ENCODE measurements around the gene IFI16. TPM values are rescaled to one million over a fixed set of nuclear protein-coding genes. Genes with fewer than 3 reads are reported as not detected.
"Not testable (repeated sequence)": the region's sequence is repeated elsewhere in the genome, so short reads cannot be mapped to it uniquely, and the experiment has no call there.

Gene IFI16
- total RNA-seq, 8 experiments from 2014 or later: 16.1 to 179 (median 40.5) TPM

- in situ Hi-C loops (cut with MboI; ENCODE audit: low pct_unique_long_range_greater_than_20kb in 2 of 9, low sequenced_read_pairs in 9 of 9, unreplicated experiment in 9 of 9): loop anchor here in 1 of 9 experiments (10.0 kb wide), 1 partner anchor 64 kb away; the partner anchor contains the start of gene AIM2
- Histone ChIP-seq H3K4me1 (replicated peaks in 1 of 2) (peaks cover 27 to 30% of the 10 kb centered on the region in 2 donors), H3K27ac (peak overlapping the region; percentile 3 to 13), H3K4me3 (peak overlapping the region; percentile 9 to 35 (median 13))
- WGBS, 10 experiments: 0 to 85% (median 56%) methylated on average over 2 to 5 of the region's 5 CpGs
- no peak for ATAC-seq (replicated peaks in 6 of 8)
These were observed 684 bp downstream of the IFI16 start for GRCh38 chr1:159010391-159010790.

DNA sequence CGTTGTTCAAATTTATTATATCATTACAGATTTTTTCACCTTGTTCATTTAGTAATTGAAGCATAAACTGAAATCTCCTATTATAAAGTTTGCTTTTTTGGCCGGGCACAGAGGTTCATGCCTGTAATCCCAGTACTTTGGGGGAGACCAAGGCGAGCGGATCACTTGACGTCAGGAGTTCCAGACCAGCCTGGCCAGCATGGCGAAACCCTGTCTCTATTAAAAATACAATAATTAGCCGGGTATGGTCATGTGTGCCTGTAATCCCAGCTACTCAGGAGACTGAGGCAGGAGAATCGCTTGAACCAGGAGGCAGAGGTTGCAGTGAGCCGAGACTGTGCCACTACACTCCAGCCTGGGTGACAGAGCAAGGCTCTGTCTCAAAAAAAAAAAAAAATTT lies 1.3 kb downstream of the IFI16 start:
- 0 to 100% (median 68%) methylated on average over 1 to 9 of the region's 9 CpGs for WGBS, 10 experiments
- Histone ChIP-seq H3K4me3 (peak overlapping the region in 3 of 5 donors; percentile 13 to 35 (median 31)), H3K4me1 (replicated peaks in 1 of 2) (peaks cover 21 to 24% of the 10 kb centered on the region in 2 donors)
- ATAC-seq (replicated peaks in 6 of 8); H3K27ac ChIP-seq: not testable (repeated sequence)
- in situ Hi-C loops (cut with MboI; ENCODE audit: low pct_unique_long_range_greater_than_20kb in 2 of 9, low sequenced_read_pairs in 9 of 9, unreplicated experiment in 9 of 9): loop anchor here in 1 of 9 experiments (10.0 kb wide), 1 partner anchor 64 kb away; the partner anchor contains the start of gene AIM2

DNA sequence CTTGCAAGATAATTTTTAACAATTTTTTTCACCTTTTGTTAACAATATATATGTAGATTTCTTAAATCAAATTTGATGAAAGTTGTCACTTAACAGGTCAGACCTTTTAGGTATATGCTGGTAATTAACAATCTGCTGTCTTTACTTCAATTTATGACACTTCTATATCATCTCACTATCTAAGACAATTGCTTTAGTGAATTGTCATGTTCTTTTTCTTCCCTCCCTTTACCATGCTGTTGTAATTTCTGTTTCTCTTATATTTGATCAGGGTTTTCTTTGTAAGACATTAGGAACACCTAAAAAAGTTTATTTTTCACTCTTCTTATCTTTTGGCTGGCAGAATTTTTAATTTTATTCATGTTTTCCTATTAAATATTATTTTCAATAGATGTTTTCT lies 2.0 kb downstream of the IFI16 start:
- in situ Hi-C loops (cut with MboI; ENCODE audit: low pct_unique_long_range_greater_than_20kb in 2 of 9, low sequenced_read_pairs in 9 of 9, unreplicated experiment in 9 of 9): loop anchor here in 1 of 9 experiments (10.0 kb wide), 1 partner anchor 63 kb away; the partner anchor contains the start of gene AIM2
- H3K4me1 ChIP-seq (replicated peaks in 1 of 2): peaks cover 14 to 16% of the 10 kb centered on the region in 2 donors
- H3K27ac ChIP-seq: no peak overlapping the region
- no peak for ATAC-seq (replicated peaks in 6 of 8)
- no peak overlapping the region for H3K4me3 ChIP-seq

- no peak overlapping the region for H3K27ac ChIP-seq
- H3K4me3 ChIP-seq: peak overlapping the region in 1 of 5 donors; percentile 4
- peak in 6 of 8 experiments; percentile 3 to 78 (median 59) for ATAC-seq (replicated peaks in 6 of 8)
- H3K4me1 ChIP-seq (replicated peaks in 1 of 2): peaks cover 9 to 10% of the 10 kb centered on the region in 2 donors
- in situ Hi-C loops (cut with MboI; ENCODE audit: low pct_unique_long_range_greater_than_20kb in 2 of 9, low sequenced_read_pairs in 9 of 9, unreplicated experiment in 9 of 9): loop anchor here in 1 of 9 experiments (10.0 kb wide), 1 partner anchor 62 kb away; the partner anchor contains the start of gene AIM2
- WGBS, 10 experiments: 0 to 65% (median 31%) methylated on average over 1 to 6 of the region's 6 CpGs
These were observed 2.8 kb downstream of the IFI16 start for GRCh38 chr1:159012495-159012894.

DNA sequence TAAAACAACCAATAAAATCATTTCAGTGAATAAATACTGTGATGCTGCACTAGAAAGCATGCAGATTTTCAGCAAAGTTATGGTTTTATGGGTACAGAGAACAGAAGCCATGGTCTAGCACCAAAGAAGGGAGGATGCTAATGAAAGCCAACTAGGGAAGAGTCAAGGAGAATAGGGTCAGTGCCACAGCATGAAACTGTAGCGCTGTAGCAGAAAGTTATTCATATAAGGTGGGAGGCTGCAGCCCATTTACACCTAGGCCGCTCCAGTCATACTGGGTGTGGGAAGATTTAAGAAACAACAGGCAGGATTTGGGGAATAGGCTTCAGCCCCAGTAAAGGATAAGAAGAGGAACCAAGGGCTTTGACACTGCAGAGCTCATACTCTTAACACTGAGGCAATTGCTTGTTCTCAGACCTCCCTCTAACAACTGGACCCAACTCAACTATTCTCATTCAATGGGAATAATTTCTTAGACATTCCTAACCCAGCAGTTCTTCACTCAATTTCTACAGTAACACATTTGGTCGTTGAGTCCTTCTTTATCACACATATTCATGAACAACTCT lies 4.4 kb downstream of the IFI16 start:
- Histone ChIP-seq H3K4me3 (no peak overlapping the region), H3K27ac (no peak overlapping the region), H3K4me1 (replicated peaks in 1 of 2) (peaks cover 9% of the 10 kb centered on the region in 2 donors)
- 80 to 100% (median 87%) methylated on average over 1 to 3 of the region's 3 CpGs; no CpG with 5 or more reads in 1 of the 10 experiments for WGBS, 10 experiments
- no peak for ATAC-seq (replicated peaks in 6 of 8)
- in situ Hi-C loops (cut with MboI; ENCODE audit: low pct_unique_long_range_greater_than_20kb in 2 of 9, low sequenced_read_pairs in 9 of 9, unreplicated experiment in 9 of 9): loop anchor here in 1 of 9 experiments (10.0 kb wide), 1 partner anchor 61 kb away; the partner anchor contains the start of gene AIM2

DNA sequence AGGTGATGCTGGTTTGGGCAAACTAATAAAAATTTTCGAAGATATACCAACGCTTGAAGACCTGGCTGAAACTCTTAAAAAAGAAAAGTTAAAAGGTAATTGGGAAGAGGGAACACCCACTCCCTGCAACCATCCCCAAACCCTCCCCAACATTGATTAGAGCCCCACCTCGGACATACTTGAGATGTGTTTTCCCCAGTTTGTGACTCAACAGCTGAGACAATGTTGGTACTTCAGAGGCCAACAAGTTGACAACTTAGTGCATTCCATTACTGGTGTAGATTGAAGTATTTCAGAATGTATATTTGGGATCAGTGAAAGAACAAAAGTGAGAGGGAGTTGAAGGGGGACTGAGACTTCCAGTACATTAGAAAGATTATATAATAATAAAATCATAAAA lies 5.1 kb downstream of the IFI16 start:
- no peak for ATAC-seq (replicated peaks in 6 of 8)
- no peak overlapping the region for H3K27ac ChIP-seq
- WGBS, 10 experiments: 60 to 100% (median 86%) methylated on average over 1 to 3 of the region's 3 CpGs
- no peak overlapping the region for H3K4me3 ChIP-seq
- H3K4me1 ChIP-seq (replicated peaks in 1 of 2): peaks cover 6 to 8% of the 10 kb centered on the region in 2 donors
- in situ Hi-C loops (cut with MboI; ENCODE audit: low pct_unique_long_range_greater_than_20kb in 2 of 9, low sequenced_read_pairs in 9 of 9, unreplicated experiment in 9 of 9): loop anchor here in 1 of 9 experiments (10.0 kb wide), 1 partner anchor 60 kb away; the partner anchor contains the start of gene AIM2

- WGBS, 10 experiments: 21 to 100% (median 90%) methylated on average over 1 to 4 of the region's 4 CpGs; no CpG with 5 or more reads in 2 of the 10 experiments
- no peak overlapping the region for H3K4me3 ChIP-seq
- peak; percentile 42 to 92 (median 74) for ATAC-seq (replicated peaks in 6 of 8)
- H3K4me1 ChIP-seq (replicated peaks in 1 of 2): peaks cover 6% of the 10 kb centered on the region in 2 donors
- no peak overlapping the region for H3K27ac ChIP-seq
- in situ Hi-C loops (cut with MboI; ENCODE audit: low pct_unique_long_range_greater_than_20kb in 2 of 9, low sequenced_read_pairs in 9 of 9, unreplicated experiment in 9 of 9): loop anchor here in 1 of 9 experiments (10.0 kb wide), 1 partner anchor 59 kb away; the partner anchor contains the start of gene AIM2
These were observed 5.8 kb downstream of the IFI16 start for GRCh38 chr1:159015440-159015909.

DNA sequence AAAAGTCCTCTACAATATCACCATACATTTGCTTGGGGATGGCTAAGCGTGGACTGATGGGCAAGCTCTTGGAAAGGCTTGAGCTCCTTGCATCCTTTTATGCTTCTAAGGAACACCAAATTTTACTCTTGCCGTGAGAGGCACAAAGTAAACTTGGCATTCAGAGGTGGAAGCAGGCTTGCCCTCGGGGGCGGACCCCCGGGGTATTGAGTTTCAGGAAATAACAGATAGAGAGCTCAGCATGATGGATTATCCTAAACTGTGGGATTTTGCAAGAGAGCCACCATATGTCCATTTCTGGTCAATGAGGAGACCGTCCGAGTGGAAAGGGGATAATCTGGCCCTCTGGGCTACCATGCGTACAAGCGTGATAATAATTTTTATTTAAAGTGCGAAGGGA lies 14.0 kb downstream of the IFI16 start:
- Histone ChIP-seq H3K27ac (no peak overlapping the region), H3K4me3 (no peak overlapping the region), H3K4me1 (replicated peaks in 1 of 2) (no peaks in the 10 kb centered on the region)
- no peak for ATAC-seq (replicated peaks in 6 of 8)
- in situ Hi-C loops (cut with MboI; ENCODE audit: low pct_unique_long_range_greater_than_20kb in 2 of 9, low sequenced_read_pairs in 9 of 9, unreplicated experiment in 9 of 9): no loop called here
- 75 to 100% (median 90%) methylated on average over 3 to 10 of the region's 10 CpGs for WGBS, 10 experiments

DNA sequence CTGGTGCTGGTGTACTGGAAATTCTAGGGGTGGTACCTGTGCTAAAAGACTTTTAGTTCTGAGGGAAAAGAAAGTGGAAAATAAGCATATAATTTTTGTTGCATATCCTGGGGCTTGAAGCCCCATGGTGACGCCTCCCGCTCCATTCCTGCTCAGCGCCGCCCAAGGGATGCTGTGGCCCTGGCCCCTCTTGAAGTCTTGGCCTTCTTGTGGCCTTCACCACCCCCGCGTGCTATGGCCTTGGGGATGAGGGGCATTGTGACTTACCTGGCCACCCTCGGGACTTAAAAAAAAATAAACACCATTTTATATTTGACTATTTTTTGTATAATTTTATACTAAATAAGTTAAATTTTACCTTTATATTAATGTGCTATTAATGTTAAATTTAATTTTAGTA lies 15.3 kb downstream of the IFI16 start:
- in situ Hi-C loops (cut with MboI; ENCODE audit: low pct_unique_long_range_greater_than_20kb in 2 of 9, low sequenced_read_pairs in 9 of 9, unreplicated experiment in 9 of 9): no loop called here

GRCh38 chr1:159026841-159027240 lies 17.1 kb downstream of the IFI16 start:
- H3K27ac ChIP-seq; ATAC-seq (replicated peaks in 6 of 8); H3K4me3 ChIP-seq; in situ Hi-C loops (cut with MboI; ENCODE audit: low pct_unique_long_range_greater_than_20kb in 2 of 9, low sequenced_read_pairs in 9 of 9, unreplicated experiment in 9 of 9); H3K4me1 ChIP-seq (replicated peaks in 1 of 2): not testable (repeated sequence)
- 86 to 100% (median 100%) methylated on average over 1 to 2 of the region's 2 CpGs; no CpG with 5 or more reads in 2 of the 10 experiments for WGBS, 10 experiments

More for the DNA sequence above, 15.3 kb downstream of the IFI16 start:
- no peaks in the 10 kb centered on the region for H3K4me1 ChIP-seq (replicated peaks in 1 of 2)
- no peak overlapping the region for H3K4me3 ChIP-seq
- WGBS, 10 experiments: 82 to 100% (median 95%) methylated on average over 1 to 7 of the region's 7 CpGs; no CpG with 5 or more reads in 2 of the 10 experiments
- H3K27ac ChIP-seq: no peak overlapping the region
- no peak for ATAC-seq (replicated peaks in 6 of 8)

- Histone ChIP-seq H3K4me1 (replicated peaks in 1 of 2) (no peaks in the 10 kb centered on the region), H3K4me3 (no peak overlapping the region), H3K27ac (no peak overlapping the region)
- WGBS, 10 experiments: 86 to 100% (median 90%) methylated on average over 1 of the region's 1 CpG; no CpG with 5 or more reads in 7 of the 10 experiments
- in situ Hi-C loops (cut with MboI; ENCODE audit: low pct_unique_long_range_greater_than_20kb in 2 of 9, low sequenced_read_pairs in 9 of 9, unreplicated experiment in 9 of 9): no loop called here
- ATAC-seq (replicated peaks in 6 of 8): no peak
These were observed 20.6 kb downstream of the IFI16 start for GRCh38 chr1:159030311-159030710.

DNA sequence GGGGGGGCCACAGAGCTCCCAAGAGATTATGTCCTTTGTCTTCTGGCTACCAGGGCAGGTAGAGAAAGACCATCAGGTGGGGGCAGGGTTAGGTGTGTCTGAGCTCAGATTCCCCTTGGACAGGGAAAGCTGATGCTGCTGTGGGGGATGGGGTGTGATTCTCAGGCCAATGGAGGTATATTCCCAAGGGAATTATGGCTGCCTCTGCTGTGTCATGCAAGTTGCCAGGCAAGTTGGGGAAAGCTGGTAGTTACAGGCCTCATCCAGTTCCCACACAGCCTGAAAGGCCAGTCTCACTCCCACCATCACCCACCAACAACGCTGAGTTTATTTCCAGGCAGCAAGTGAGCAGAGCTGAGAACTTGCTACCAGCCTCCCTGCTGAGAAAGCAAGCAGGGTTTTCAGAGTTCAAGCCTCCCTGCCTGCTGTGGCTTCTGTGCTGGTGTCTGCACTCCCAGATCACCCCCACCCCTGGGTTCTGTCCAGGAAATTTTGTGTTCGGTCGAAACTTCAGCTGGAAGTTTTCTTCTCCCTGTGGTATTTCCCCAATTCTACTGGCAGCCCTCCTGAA lies 21.3 kb downstream of the IFI16 start:
- H3K4me1 ChIP-seq (replicated peaks in 1 of 2): no peaks in the 10 kb centered on the region

GRCh38 chr1:159040206-159040605 lies 30.5 kb downstream of the IFI16 start:
- no peak for ATAC-seq (replicated peaks in 6 of 8)
- in situ Hi-C loops (cut with MboI; ENCODE audit: low pct_unique_long_range_greater_than_20kb in 2 of 9, low sequenced_read_pairs in 9 of 9, unreplicated experiment in 9 of 9): no loop called here
- WGBS, 10 experiments: 40 to 100% (median 76%) methylated on average over 1 of the region's 1 CpG
- H3K4me1 ChIP-seq (replicated peaks in 1 of 2): no peaks in the 10 kb centered on the region
- no peak overlapping the region for H3K27ac ChIP-seq
- no peak overlapping the region for H3K4me3 ChIP-seq

More for the DNA sequence above, 21.3 kb downstream of the IFI16 start:
- in situ Hi-C loops (cut with MboI; ENCODE audit: low pct_unique_long_range_greater_than_20kb in 2 of 9, low sequenced_read_pairs in 9 of 9, unreplicated experiment in 9 of 9): no loop called here
- no peak overlapping the region for H3K4me3 ChIP-seq
- ATAC-seq (replicated peaks in 6 of 8): peak in 3 of 8 experiments; percentile 39 to 60 (median 49)
- no peak overlapping the region for H3K27ac ChIP-seq
- WGBS, 10 experiments: 48 to 100% (median 89%) methylated on average over 1 to 3 of the region's 3 CpGs; no CpG with 5 or more reads in 3 of the 10 experiments
